Endothelial cell of umbilical vein (primary cell): ENCODE measurements around the gene ADCY9.

Experiments used
- EZH2 ChIP-seq: IDR thresholded peaks from 2 replicates; pipeline ENCODE4 v1.6.1; 2012; ENCODE audit warnings: borderline replicate concordance, low read depth, mild to moderate bottlenecking, moderate library complexity, low read length, inconsistent platforms; ENCODE audit not compliant: severe bottlenecking
- POLR2A ChIP-seq: IDR thresholded peaks from 2 replicates; pipeline ENCODE4 v1.6.1; 2012; ENCODE audit warnings: low read depth, mild to moderate bottlenecking, control low read depth, low read length
- TF ChIP-seq, protein P1 (sequence below), 2 donors: IDR thresholded peaks; 1 replicate in 1 of 2; 2 replicates in 1 of 2; pipeline ENCODE4 v1.5.1; 2011; ENCODE audit warnings: low read length in 2 of 2, mild to moderate bottlenecking in 2 of 2, moderate library complexity in 2 of 2, control low read depth in 1 of 2, inconsistent platforms in 1 of 2, low read depth in 1 of 2; ENCODE audit not compliant: insufficient read depth in 1 of 2; ENCODE audit errors: extremely low read depth in 1 of 2

- TF ChIP-seq, protein P1, sequence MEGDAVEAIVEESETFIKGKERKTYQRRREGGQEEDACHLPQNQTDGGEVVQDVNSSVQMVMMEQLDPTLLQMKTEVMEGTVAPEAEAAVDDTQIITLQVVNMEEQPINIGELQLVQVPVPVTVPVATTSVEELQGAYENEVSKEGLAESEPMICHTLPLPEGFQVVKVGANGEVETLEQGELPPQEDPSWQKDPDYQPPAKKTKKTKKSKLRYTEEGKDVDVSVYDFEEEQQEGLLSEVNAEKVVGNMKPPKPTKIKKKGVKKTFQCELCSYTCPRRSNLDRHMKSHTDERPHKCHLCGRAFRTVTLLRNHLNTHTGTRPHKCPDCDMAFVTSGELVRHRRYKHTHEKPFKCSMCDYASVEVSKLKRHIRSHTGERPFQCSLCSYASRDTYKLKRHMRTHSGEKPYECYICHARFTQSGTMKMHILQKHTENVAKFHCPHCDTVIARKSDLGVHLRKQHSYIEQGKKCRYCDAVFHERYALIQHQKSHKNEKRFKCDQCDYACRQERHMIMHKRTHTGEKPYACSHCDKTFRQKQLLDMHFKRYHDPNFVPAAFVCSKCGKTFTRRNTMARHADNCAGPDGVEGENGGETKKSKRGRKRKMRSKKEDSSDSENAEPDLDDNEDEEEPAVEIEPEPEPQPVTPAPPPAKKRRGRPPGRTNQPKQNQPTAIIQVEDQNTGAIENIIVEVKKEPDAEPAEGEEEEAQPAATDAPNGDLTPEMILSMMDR (IDR thresholded peaks at IDR 0.05; ENCODE audit: extremely low read depth in 1 of 2, insufficient read depth in 1 of 2, low read depth in 1 of 2, low read length in 2 of 2): peak; percentile 71 to 90
- no peak for TF ChIP-seq EZH2
- no peak for TF ChIP-seq POLR2A
Observed at GRCh38 chr16:3983081-3983520, 133.1 kb downstream of the ADCY9 start.
